Sigmoid colon (tissue), 7 donors: ENCODE measurements around the gene NPL. TPM values are rescaled to one million over a fixed set of nuclear protein-coding genes. Genes with fewer than 3 reads are reported as not detected.

Experiments used
- DNase-seq: peaks from one replicate; pipeline ENCODE4 v3.0.0-alpha.2; 2019
- H3K27ac ChIP-seq, 4 donors: fragments of 200-600 bp; sonication (generic); one replicate each; pipeline ENCODE4 v1.5.1; 2016 to 2019; ENCODE audit warnings: mild to moderate bottlenecking in 1 of 4
- H3K27me3 ChIP-seq, 3 donors: fragments of 200-600 bp; sonication (generic); one replicate each; pipeline ENCODE4 v1.5.1; 2019; ENCODE audit warnings: mild to moderate bottlenecking in 1 of 3
- H3K36me3 ChIP-seq, 4 donors: fragments of 200-600 bp; sonication (generic); one replicate each; pipeline ENCODE4 v1.5.1; 2016 to 2019
- H3K4me1 ChIP-seq, 4 donors: fragments of 200-600 bp; sonication (generic); one replicate each; pipeline ENCODE4 v1.5.1; 2017 to 2019
- H3K4me3 ChIP-seq, 4 donors: fragments of 200-600 bp; sonication (generic); one replicate each; pipeline ENCODE4 v1.5.1; 2017 to 2019; ENCODE audit warnings: mild to moderate bottlenecking in 2 of 4, moderate library complexity in 1 of 4
- H3K9me3 ChIP-seq, 4 donors: fragments of 200-600 bp in 3 of 4; sonication (generic) in 3 of 4; one replicate each; pipeline versions ENCODE4 v1.5.1 to v1.6.1; 2013 to 2019
- EP300 ChIP-seq, 4 donors: sonication (generic); formaldehyde crosslinking; IDR thresholded peaks; one replicate each; pipeline ENCODE4 v1.6.1; 2017; ENCODE audit warnings: antibody characterized with exemption in 4 of 4
- POLR2A ChIP-seq, 2 donors: fragments of 450-650 bp; IDR thresholded peaks; one replicate each; pipeline ENCODE4 v1.6.1; 2016; ENCODE audit warnings: antibody characterized with exemption in 2 of 2, mild to moderate bottlenecking in 2 of 2, moderate library complexity in 2 of 2
- POLR2AphosphoS5 ChIP-seq, 4 donors: sonication (generic); formaldehyde crosslinking; IDR thresholded peaks; one replicate each; pipeline ENCODE4 v1.6.1; 2017; ENCODE audit warnings: antibody characterized with exemption in 4 of 4
- WGBS, 2 donors: extraction: QIAGEN DNeasy Blood & Tissue Kit; methylation state at CpG; one replicate each; pipeline ENCODE4 v1.1.7; 2013; 5-methylcytosine and 5-hydroxymethylcytosine counted together
- intact Hi-C: fragments of 100-400 bp; cut with DNase I; formaldehyde crosslinking; loops from one replicate; pipeline ENCODE4 v1.15.1; 2023
- polyA plus RNA-seq, 3 donors: library from polyadenylated mRNA; stranded (reverse); fragments of 200-250 nt; gene quantifications; one replicate each; pipeline ENCODE4 v1.2.3, GENCODE V29; 2013
- total RNA-seq, 4 donors: library from RNA; depleted of rRNA; stranded (reverse); fragments of >200 nt; gene quantifications; one replicate each; pipeline ENCODE4 v1.1.0, GENCODE V29; 2016
- TF ChIP-seq, protein P1 (sequence below), 4 experiments: fragments of 450-650 bp in 3 of 4; fragments of 200-600 bp in 1 of 4; IDR thresholded peaks; one replicate each; pipeline ENCODE4 v1.5.1; 2016 to 2019; ENCODE audit warnings: antibody characterized with exemption in 4 of 4, mild to moderate bottlenecking in 3 of 4, moderate library complexity in 2 of 4
- donor health status: healthy with polysubstance abuse.
- donor health status: Bipolar disorder and iron deficiency.
- donor health status: healthy.

NPL gene
- total and polyA plus RNA-seq, 7 donors = 7.2 to 19.9 (median 12.5) TPM

- intact Hi-C loops = no loop called here
- TF ChIP-seq EP300 (IDR thresholded peaks at IDR 0.05) (no peak), POLR2AphosphoS5 (IDR thresholded peaks at IDR 0.05) (no peak), POLR2A (IDR thresholded peaks at IDR 0.05) (no peak)
- TF ChIP-seq, protein P1, sequence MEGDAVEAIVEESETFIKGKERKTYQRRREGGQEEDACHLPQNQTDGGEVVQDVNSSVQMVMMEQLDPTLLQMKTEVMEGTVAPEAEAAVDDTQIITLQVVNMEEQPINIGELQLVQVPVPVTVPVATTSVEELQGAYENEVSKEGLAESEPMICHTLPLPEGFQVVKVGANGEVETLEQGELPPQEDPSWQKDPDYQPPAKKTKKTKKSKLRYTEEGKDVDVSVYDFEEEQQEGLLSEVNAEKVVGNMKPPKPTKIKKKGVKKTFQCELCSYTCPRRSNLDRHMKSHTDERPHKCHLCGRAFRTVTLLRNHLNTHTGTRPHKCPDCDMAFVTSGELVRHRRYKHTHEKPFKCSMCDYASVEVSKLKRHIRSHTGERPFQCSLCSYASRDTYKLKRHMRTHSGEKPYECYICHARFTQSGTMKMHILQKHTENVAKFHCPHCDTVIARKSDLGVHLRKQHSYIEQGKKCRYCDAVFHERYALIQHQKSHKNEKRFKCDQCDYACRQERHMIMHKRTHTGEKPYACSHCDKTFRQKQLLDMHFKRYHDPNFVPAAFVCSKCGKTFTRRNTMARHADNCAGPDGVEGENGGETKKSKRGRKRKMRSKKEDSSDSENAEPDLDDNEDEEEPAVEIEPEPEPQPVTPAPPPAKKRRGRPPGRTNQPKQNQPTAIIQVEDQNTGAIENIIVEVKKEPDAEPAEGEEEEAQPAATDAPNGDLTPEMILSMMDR (IDR thresholded peaks at IDR 0.05) = no peak
- 52 to 70% methylated on average over 4 of the region's 4 CpGs for WGBS, 2 donors
Measured at GRCh38 chr1:182802006-182802803, 12.6 kb downstream of the NPL start.

DNA sequence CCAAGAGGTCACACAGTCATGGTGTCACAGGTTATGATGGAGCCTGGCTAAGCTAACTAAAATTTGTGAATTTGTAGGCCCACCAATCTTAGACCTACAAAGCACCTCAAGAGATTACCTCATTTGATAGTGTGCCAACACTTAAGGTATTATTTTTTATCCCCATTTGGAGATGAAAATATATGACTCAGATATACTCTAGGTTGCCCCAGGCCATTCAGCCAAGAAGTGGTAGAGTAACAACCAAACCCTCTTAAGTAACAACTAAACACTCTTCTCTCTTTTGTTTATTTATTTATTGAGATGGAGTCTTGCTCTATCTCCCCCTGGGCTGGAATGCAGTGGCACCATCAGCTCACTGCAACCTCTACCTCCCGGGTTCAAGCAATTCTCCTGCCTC is 14.3 kb downstream of the NPL start:
- Histone ChIP-seq H3K27ac (no peak overlapping the region), H3K9me3 (no peaks in the 10 kb centered on the region), H3K27me3 (no peaks in the 10 kb centered on the region), H3K36me3 (peaks cover 0 to 38% (median 6%) of the 10 kb centered on the region in 4 donors), H3K4me3 (no peak overlapping the region), H3K4me1 (no peaks in the 10 kb centered on the region)
- 95% methylated on average over 1 of the region's 1 CpG for WGBS, 2 donors
- DNase-seq = no peak
- no peak for TF ChIP-seq POLR2AphosphoS5 (IDR thresholded peaks at IDR 0.05)
- TF ChIP-seq, protein P1 (IDR thresholded peaks at IDR 0.05) = no peak
- no peak for TF ChIP-seq POLR2A (IDR thresholded peaks at IDR 0.05)
- TF ChIP-seq EP300 (IDR thresholded peaks at IDR 0.05) = no peak
- intact Hi-C loops = no loop called here

More at GRCh38 chr1:182802006-182802803, 12.6 kb downstream of the NPL start:
- H3K36me3 ChIP-seq = peaks cover 0 to 36% (median 6%) of the 10 kb centered on the region in 4 donors
- no peaks in the 10 kb centered on the region for H3K9me3 ChIP-seq
- no peak overlapping the region for H3K4me3 ChIP-seq
- H3K27ac ChIP-seq = no peak overlapping the region
- H3K27me3 ChIP-seq = no peaks in the 10 kb centered on the region
- no peaks in the 10 kb centered on the region for H3K4me1 ChIP-seq
- DNase-seq = no peak

DNA sequence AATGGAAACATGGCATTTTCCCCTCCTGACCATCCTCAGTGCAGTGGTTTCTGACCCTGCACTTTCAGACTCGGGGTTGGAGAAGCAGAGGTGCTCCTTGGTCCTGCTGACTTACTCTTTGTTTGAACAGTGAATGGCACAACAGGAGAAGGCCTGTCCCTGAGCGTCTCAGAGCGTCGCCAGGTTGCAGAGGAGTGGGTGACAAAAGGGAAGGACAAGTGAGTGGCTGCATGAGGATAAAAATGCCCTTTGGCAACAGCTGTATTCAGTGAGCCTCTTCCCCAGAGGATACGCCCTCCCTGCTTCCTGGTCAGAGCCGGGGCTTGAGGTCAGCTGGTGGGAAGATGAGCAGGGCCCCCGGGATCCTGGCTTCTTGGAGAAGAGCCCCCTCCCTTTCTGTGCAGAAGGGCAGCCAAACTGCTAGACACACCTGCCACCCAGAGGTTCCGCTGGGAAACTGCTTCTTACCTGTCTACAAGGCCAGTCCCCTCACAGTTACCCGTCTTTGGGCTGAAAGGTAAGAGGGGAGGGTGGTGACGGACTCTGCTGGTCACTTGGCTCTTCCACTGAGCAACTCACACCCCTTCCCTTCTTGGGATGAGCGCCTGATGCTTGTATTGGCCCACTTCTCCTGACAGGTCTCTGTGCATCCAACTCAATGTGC is 16.6 kb downstream of the NPL start:
- 73 to 76% methylated on average over 11 of the region's 11 CpGs for WGBS, 2 donors
- no peak overlapping the region for H3K27ac ChIP-seq
- intact Hi-C loops = no loop called here
- no peaks in the 10 kb centered on the region for H3K4me1 ChIP-seq
- H3K9me3 ChIP-seq = no peaks in the 10 kb centered on the region
- H3K36me3 ChIP-seq = peaks cover 0 to 38% (median 6%) of the 10 kb centered on the region in 4 donors
- DNase-seq = no peak
- no peaks in the 10 kb centered on the region for H3K27me3 ChIP-seq
- H3K4me3 ChIP-seq = no peak overlapping the region
- TF ChIP-seq POLR2AphosphoS5 (IDR thresholded peaks at IDR 0.05) (no peak), POLR2A (IDR thresholded peaks at IDR 0.05) (no peak)

- WGBS, 2 donors = 74 to 77% methylated on average over 3 of the region's 3 CpGs
- Histone ChIP-seq H3K27me3 (no peaks in the 10 kb centered on the region), H3K4me1 (no peaks in the 10 kb centered on the region), H3K27ac (no peak overlapping the region), H3K9me3 (no peaks in the 10 kb centered on the region), H3K4me3 (no peak overlapping the region), H3K36me3 (peaks cover 0 to 48% (median 6%) of the 10 kb centered on the region in 4 donors)
- no peak for DNase-seq
- TF ChIP-seq POLR2AphosphoS5 (IDR thresholded peaks at IDR 0.05) (no peak), POLR2A (IDR thresholded peaks at IDR 0.05) (no peak), EP300 (IDR thresholded peaks at IDR 0.05) (no peak)
- TF ChIP-seq, protein P1 (IDR thresholded peaks at IDR 0.05) = no peak
- intact Hi-C loops = no loop called here
Measured at GRCh38 chr1:182807907-182808306, 18.3 kb downstream of the NPL start.

DNA sequence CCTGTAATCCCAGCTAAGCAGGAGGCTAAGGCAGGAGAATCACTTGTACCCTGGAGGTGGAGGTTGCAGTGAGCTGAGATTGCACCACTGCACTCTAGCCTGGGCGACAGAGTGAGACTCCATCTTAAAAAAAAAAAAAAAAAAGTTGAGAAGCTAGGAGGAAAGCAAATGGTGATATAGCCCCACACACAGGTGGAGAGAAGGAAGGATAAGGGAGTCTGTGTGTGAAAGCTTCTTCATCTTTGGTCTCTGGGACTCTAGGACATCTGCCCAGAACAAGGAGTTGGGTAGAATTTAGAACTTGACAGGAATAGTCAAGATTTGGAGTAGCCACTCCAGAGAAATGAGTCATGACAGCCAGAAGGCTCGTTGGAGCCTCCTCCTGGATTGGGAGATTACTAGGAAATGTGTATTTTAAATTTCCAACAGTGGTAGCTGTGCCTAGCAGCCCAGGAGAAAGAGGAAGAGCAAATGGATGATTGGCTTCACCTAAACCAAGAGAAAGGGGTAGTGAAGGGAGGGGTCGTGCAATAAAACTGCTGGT is 19.9 kb downstream of the NPL start:
- Histone ChIP-seq H3K4me3 (no peak overlapping the region), H3K27ac (no peak overlapping the region), H3K9me3 (no peaks in the 10 kb centered on the region), H3K4me1 (no peaks in the 10 kb centered on the region), H3K27me3 (no peaks in the 10 kb centered on the region), H3K36me3 (peaks cover 0 to 46% (median 7%) of the 10 kb centered on the region in 4 donors)
- TF ChIP-seq POLR2A (IDR thresholded peaks at IDR 0.05) (no peak), POLR2AphosphoS5 (IDR thresholded peaks at IDR 0.05) (no peak), EP300 (IDR thresholded peaks at IDR 0.05) (no peak)
- TF ChIP-seq, protein P1 (IDR thresholded peaks at IDR 0.05) = no peak
- DNase-seq = no peak
- intact Hi-C loops = no loop called here
- WGBS, 2 donors = 56 to 68% methylated on average over 3 of the region's 3 CpGs
